Gastrocnemius medialis (tissue), 4 donors: ENCODE data around the gene ALG3.

Experiments used
- CTCF ChIP-seq, 5 experiments: fragments of 450-650 bp in 3 of 5; fragments of 200-600 bp in 2 of 5; sonication (generic) in 2 of 5; IDR thresholded peaks in 4 of 5; conservative IDR thresholded peaks in 1 of 5; 1 replicate in 4 of 5; 2 replicates in 1 of 5; pipeline ENCODE4 v1.5.1; 2016 to 2019; ENCODE audit warnings: antibody characterized with exemption in 5 of 5, mild to moderate bottlenecking in 3 of 5, moderate library complexity in 3 of 5
- POLR2A ChIP-seq, 2 donors: fragments of 450-650 bp; IDR thresholded peaks; one replicate each; pipeline ENCODE4 v1.6.1; 2017; ENCODE audit warnings: antibody characterized with exemption in 2 of 2, mild to moderate bottlenecking in 2 of 2, moderate library complexity in 2 of 2

- TF ChIP-seq CTCF (IDR thresholded peaks at IDR 0.05 in 4 of 5, conservative IDR thresholded peaks at IDR 0.05 in 1 of 5) (no peak), POLR2A (IDR thresholded peaks at IDR 0.05) (no peak)
Observed at GRCh38 chr3:184230081-184230602, 18.6 kb downstream of the ALG3 start.
